Small intestine (tissue), 7 donors: ENCODE data around the gene CRNKL1. TPM values are rescaled to one million over a fixed set of nuclear protein-coding genes. Genes with fewer than 3 reads are reported as not detected.
A peak's percentile ranks its signal among the peaks of the same experiment; 100 is the strongest.
"Not testable (repeated sequence)": the region's sequence is repeated elsewhere in the genome, so short reads cannot be mapped to it uniquely, and the experiment has no call there.

Experiments used
- DNase-seq, 2 donors: peaks; one replicate each; pipeline versions ENCODE4 v3.0.0 to v3.0.0-alpha.2; 2013
- FAIRE-seq: peaks from 2 replicates; lab custom pipeline; 2012; peaks lifted over from hg19 to GRCh38; lab: Jason Lieb, UNC
- H3K27ac ChIP-seq, 3 donors: one replicate each; pipeline ENCODE4 v1.5.1; 2013; ENCODE audit warnings: low read length in 2 of 3, mild to moderate bottlenecking in 2 of 3, control low read depth in 1 of 3, inconsistent platforms in 1 of 3, low read depth in 1 of 3, moderate library complexity in 1 of 3
- H3K27me3 ChIP-seq, 3 donors: one replicate each; pipeline ENCODE4 v1.6.1; 2013; ENCODE audit warnings: low read length in 3 of 3, inconsistent platforms in 1 of 3; ENCODE audit not compliant: control insufficient read depth in 3 of 3, insufficient read depth in 3 of 3
- H3K36me3 ChIP-seq, 3 donors: one replicate each; pipeline ENCODE4 v1.6.1; 2013; ENCODE audit warnings: low read length in 3 of 3, inconsistent platforms in 1 of 3, low read depth in 1 of 3, mild to moderate bottlenecking in 1 of 3, moderate library complexity in 1 of 3; ENCODE audit not compliant: control insufficient read depth in 3 of 3, insufficient read depth in 2 of 3
- H3K4me1 ChIP-seq, 3 donors: one replicate each; pipeline ENCODE4 v1.6.1; 2013; ENCODE audit warnings: low read length in 2 of 3, inconsistent platforms in 1 of 3, low read depth in 1 of 3, mild to moderate bottlenecking in 1 of 3, moderate library complexity in 1 of 3; ENCODE audit not compliant: control insufficient read depth in 3 of 3, insufficient read depth in 2 of 3
- H3K4me3 ChIP-seq, 3 donors: one replicate each; pipeline ENCODE4 v1.5.1; 2013; ENCODE audit warnings: low read length in 3 of 3, control low read depth in 1 of 3, inconsistent platforms in 1 of 3, low read depth in 1 of 3, mild to moderate bottlenecking in 1 of 3, moderate library complexity in 1 of 3
- H3K9me3 ChIP-seq, 2 donors: one replicate each; pipeline ENCODE4 v1.6.1; 2013; ENCODE audit warnings: low read depth in 1 of 2, low read length in 1 of 2; ENCODE audit not compliant: control insufficient read depth in 2 of 2, insufficient read depth in 1 of 2
- WGBS, 3 donors: extraction: QIAGEN DNeasy Blood & Tissue Kit; methylation state at CpG; one replicate each; pipeline ENCODE4 v1.1.7; 2013; 5-methylcytosine and 5-hydroxymethylcytosine counted together
- polyA plus RNA-seq, 4 donors: library from polyadenylated mRNA; stranded (reverse) in 3 of 4; unstranded in 1 of 4; fragments of 200-250 nt in 3 of 4; fragments of 120-200 nt in 1 of 4; gene quantifications; one replicate each; pipeline versions ENCODE4 v1.2.1 to v1.2.3, GENCODE V29; 2013
- donor health status: healthy with polysubstance abuse.
- donor health status: control.
- donor health status: control.
- donor health status: Bipolar disorder and iron deficiency.
- donor health status: healthy.

The CRNKL1 gene
- polyA plus RNA-seq, 4 donors, result 11.9 to 29.3 (median 15.0) TPM

DNA sequence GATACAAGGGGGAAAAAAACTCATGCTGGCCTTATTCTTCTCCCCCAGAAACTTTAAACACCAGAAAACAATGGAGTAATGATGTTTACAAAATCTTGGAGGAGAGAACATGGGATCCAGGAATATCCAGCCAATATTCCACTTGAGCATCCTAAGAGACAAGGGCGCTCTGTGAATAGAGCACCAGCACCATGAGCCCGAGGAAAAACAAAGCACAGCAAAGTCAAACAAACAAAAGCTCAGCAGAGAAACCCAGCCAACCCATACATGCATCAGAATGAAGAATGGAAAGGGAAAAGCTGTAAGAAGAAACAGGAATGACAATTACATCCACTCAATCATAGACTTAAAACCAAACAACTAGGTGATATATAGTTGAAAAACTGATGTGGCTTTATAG lies 39.7 kb downstream of the CRNKL1 start:
- Histone ChIP-seq H3K36me3 (no peaks in the 10 kb centered on the region), H3K27ac (no peak overlapping the region), H3K9me3 (no peaks in the 10 kb centered on the region), H3K4me3 (no peak overlapping the region), H3K27me3 (no peaks in the 10 kb centered on the region), H3K4me1 (peaks cover 0 to 6% (median 3%) of the 10 kb centered on the region in 3 donors)
- no peak for FAIRE-seq
- no peak for DNase-seq
- WGBS, 3 donors, result 72 to 80% (median 80%) methylated on average over 2 of the region's 2 CpGs

DNA sequence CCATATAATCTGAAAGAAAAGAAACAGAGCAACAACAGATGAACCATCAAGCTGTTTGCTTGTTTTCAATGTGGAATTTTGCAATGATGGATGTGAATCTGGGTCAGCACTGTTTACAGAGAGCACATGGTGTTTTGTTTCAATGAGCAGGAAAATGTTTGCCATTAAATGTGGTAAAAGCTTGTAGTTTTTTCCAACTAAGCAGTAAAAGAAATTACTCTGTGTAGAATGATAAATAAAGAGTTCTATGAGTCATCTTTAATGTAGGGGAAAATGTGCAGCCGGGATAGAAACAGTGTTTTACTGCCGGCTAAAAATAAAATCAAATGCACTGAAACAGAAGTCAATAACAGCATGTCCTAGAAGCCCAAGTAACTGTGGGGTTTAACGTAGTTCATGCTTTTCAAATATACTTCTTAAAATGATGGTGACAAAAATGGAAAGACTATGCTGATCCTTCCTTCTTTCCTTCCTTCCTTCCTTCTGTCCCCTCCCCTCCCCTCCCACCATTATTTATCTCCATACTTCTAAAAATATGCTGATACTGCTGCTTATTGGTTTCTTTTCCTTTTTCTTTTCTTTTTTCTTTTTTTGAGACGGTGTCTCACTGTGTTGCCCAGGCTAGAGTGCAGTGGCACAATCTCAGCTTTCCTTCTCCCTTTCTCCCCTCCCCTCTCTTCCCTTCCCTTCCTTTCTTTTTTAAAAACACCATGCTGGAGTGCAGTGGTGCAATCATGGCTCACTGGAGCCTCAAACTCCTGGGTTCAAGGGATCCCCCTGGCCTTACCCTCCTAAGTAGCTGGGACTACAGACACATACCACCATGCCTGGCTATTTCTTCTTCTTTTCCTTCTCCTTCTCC lies 41.4 kb downstream of the CRNKL1 start:
- H3K27ac ChIP-seq, result peak overlapping the region in 2 of 3 donors; percentile 26 to 32
- WGBS, 3 donors, result 34 to 58% (median 55%) methylated on average over 4 of the region's 4 CpGs
- FAIRE-seq, result no peak

GRCh38 chr20:20009784-20010253 lies 42.4 kb downstream of the CRNKL1 start:
- Histone ChIP-seq H3K27ac (peak overlapping the region in 2 of 3 donors; percentile 9 to 62), H3K27me3 (no peaks in the 10 kb centered on the region), H3K4me1 (peaks cover 0 to 6% (median 3%) of the 10 kb centered on the region in 3 donors), H3K9me3 (no peaks in the 10 kb centered on the region), H3K36me3 (no peaks in the 10 kb centered on the region), H3K4me3 (no peak overlapping the region)
- FAIRE-seq, result no peak
- WGBS, 3 donors, result 61 to 74% (median 69%) methylated on average over 14 of the region's 14 CpGs
- no peak for DNase-seq

More for the DNA sequence above, 41.4 kb downstream of the CRNKL1 start:
- H3K36me3 ChIP-seq, result no peaks in the 10 kb centered on the region
- no peak for DNase-seq
- peaks cover 0 to 6% (median 3%) of the 10 kb centered on the region in 3 donors for H3K4me1 ChIP-seq
- H3K27me3 ChIP-seq, result no peaks in the 10 kb centered on the region
- H3K4me3 ChIP-seq, result no peak overlapping the region
- no peaks in the 10 kb centered on the region for H3K9me3 ChIP-seq

- no peaks in the 10 kb centered on the region for H3K27me3 ChIP-seq
- H3K36me3 ChIP-seq, result peaks cover 0 to 17% (median 7%) of the 10 kb centered on the region in 3 donors
- H3K27ac ChIP-seq, result no peak overlapping the region
- peaks cover 0 to 11% (median 3%) of the 10 kb centered on the region in 3 donors for H3K4me1 ChIP-seq
- DNase-seq (no peak), FAIRE-seq (no peak)
- H3K4me3 ChIP-seq, result no peak overlapping the region
- H3K9me3 ChIP-seq, result no peaks in the 10 kb centered on the region
- 70 to 71% (median 70%) methylated on average over 7 of the region's 7 CpGs for WGBS, 3 donors
These were observed 46.9 kb downstream of the CRNKL1 start for GRCh38 chr20:20005342-20005741.

- H3K9me3 ChIP-seq, H3K4me1 ChIP-seq, H3K4me3 ChIP-seq, H3K27me3 ChIP-seq, FAIRE-seq, DNase-seq: not testable (repeated sequence)
- WGBS, 3 donors, result 80 to 93% (median 90%) methylated on average over 6 of the region's 6 CpGs
- H3K27ac ChIP-seq, result peak overlapping the region in 1 of 3 donors; percentile 68
- H3K36me3 ChIP-seq, result peaks cover 5 to 23% (median 11%) of the 10 kb centered on the region in 3 donors
These were observed 48.3 kb downstream of the CRNKL1 start for GRCh38 chr20:20003955-20004322.

- no peak for FAIRE-seq
- Histone ChIP-seq H3K4me1 (peaks cover 0 to 5% (median 0%) of the 10 kb centered on the region in 3 donors), H3K36me3 (peaks cover 5 to 29% (median 11%) of the 10 kb centered on the region in 3 donors), H3K27ac (peak overlapping the region in 1 of 3 donors; percentile 68), H3K4me3 (no peak overlapping the region), H3K27me3 (no peaks in the 10 kb centered on the region), H3K9me3 (no peaks in the 10 kb centered on the region)
- 45 to 82% (median 66%) methylated on average over 23 of the region's 23 CpGs for WGBS, 3 donors
- DNase-seq, result no peak
These were observed 49.0 kb downstream of the CRNKL1 start for GRCh38 chr20:20003031-20003954.

- Histone ChIP-seq H3K27me3 (no peaks in the 10 kb centered on the region), H3K4me3 (no peak overlapping the region), H3K27ac (peak overlapping the region in 1 of 3 donors; percentile 68), H3K9me3 (no peaks in the 10 kb centered on the region), H3K36me3 (peaks cover 5 to 35% (median 11%) of the 10 kb centered on the region in 3 donors), H3K4me1 (peaks cover 0 to 5% (median 0%) of the 10 kb centered on the region in 3 donors)
- FAIRE-seq, result no peak
- no peak for DNase-seq
- WGBS, 3 donors, result 69 to 80% (median 77%) methylated on average over 9 of the region's 9 CpGs
These were observed 49.9 kb downstream of the CRNKL1 start for GRCh38 chr20:20002101-20002998.
